NCI-H2196 treated with DMSO at 0.1 percent for 48 hours (cell line): ENCODE measurements around the gene RTL5.

ENCODE experiments used
- DNase-seq: peaks from one replicate; lab custom pipeline; 2025; ENCODE audit not compliant: unreplicated experiment; lab: John Stamatoyannopoulos, UW

The RTL5 gene

DNA sequence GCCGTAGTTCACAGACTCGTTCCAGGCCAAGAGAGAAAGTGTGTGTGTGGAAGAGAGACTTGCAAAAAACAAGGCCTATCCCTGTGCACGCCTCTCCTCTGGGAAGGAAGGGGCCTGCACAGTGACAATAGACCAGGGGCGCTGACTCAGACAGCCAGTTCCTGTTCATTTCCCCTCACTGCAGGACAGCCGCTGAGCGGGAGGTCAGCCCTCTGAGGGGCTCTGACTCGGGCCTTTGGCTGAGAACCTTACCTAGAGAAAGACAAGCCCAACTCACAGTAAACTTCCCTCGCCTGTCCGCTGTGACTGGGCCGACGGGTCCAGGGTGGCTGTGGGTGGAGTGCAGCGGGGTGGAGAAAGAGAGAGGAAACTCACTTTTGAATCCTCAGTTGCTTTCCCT, 52.1 kb downstream of the RTL5 start:
- no peak for DNase-seq

DNA sequence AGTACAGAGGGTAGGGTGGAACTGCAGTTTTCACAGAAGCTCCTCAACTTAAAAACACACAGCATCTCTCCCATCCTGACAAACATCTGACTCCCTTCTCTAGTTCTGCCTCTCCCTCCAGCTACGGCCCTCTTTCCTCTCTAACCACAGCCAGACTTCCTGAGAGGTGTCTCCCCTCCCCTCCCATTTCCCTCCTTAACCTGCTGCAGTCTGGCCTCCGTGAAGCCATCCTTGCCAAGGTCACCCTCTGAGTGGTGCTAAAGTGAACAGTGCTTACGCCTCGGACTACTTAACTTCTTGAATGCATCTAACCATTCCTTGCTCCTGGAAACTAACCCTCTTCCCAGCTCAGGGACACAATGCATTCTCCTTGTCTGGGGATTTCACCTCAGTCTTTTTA, 53.3 kb downstream of the RTL5 start:
- DNase-seq: no peak
